Osteoblast (primary cell): ENCODE measurements around the gene SSTR1. TPM values are rescaled to one million over a fixed set of nuclear protein-coding genes. Genes with fewer than 3 reads are reported as not detected.

Source experiments
- DNase-seq: peaks from one replicate; pipeline ENCODE4 v3.0.0; 2011; ENCODE audit warnings: low spot score, mixed read lengths; ENCODE audit not compliant: insufficient read length; ENCODE audit errors: missing footprints
- H2AFZ ChIP-seq: 2 replicates; pipeline ENCODE4 v1.6.0; 2011; ENCODE audit warnings: mild to moderate bottlenecking, low read length
- H3K27ac ChIP-seq: 2 replicates; pipeline ENCODE4 v1.5.1; 2011; ENCODE audit warnings: mild to moderate bottlenecking, low read depth, low read length, moderate library complexity
- H3K27me3 ChIP-seq: 2 replicates; pipeline ENCODE4 v1.6.0; 2012; ENCODE audit warnings: mild to moderate bottlenecking, control low read depth, inconsistent platforms, low read length, moderate library complexity; ENCODE audit not compliant: insufficient read depth
- H3K36me3 ChIP-seq: 2 replicates; pipeline ENCODE4 v1.5.1; 2011; ENCODE audit warnings: mild to moderate bottlenecking, low read length, control low read depth, moderate library complexity; ENCODE audit not compliant: insufficient read depth
- H3K4me1 ChIP-seq: 2 replicates; pipeline ENCODE4 v1.5.1; 2011; ENCODE audit warnings: mild to moderate bottlenecking, low read length, control low read depth, moderate library complexity; ENCODE audit not compliant: insufficient read depth
- H3K4me2 ChIP-seq: 2 replicates; pipeline ENCODE4 v1.6.0; 2011; ENCODE audit warnings: mild to moderate bottlenecking, low read length; ENCODE audit not compliant: insufficient read depth
- H3K4me3 ChIP-seq: fragments of 200-600 bp; sonication (generic); 3 replicates; pipeline ENCODE4 v1.5.1; 2012; ENCODE audit warnings: mild to moderate bottlenecking, low read length, inconsistent platforms; ENCODE audit not compliant: insufficient read depth
- H3K79me2 ChIP-seq: 2 replicates; pipeline ENCODE4 v1.6.0; 2012; ENCODE audit warnings: mild to moderate bottlenecking, low read length, control low read depth, inconsistent platforms; ENCODE audit not compliant: insufficient read depth
- H3K9me3 ChIP-seq: 2 replicates; pipeline ENCODE4 v1.5.1; 2011; ENCODE audit warnings: low read depth, low read length, control low read depth
- H4K20me1 ChIP-seq: 2 replicates; pipeline ENCODE4 v1.6.0; 2012; ENCODE audit warnings: mild to moderate bottlenecking, low read length, control low read depth; ENCODE audit not compliant: insufficient read depth
- total RNA-seq: library from RNA; depleted of rRNA; stranded (reverse); fragments of >200 nt; gene quantifications from 2 replicates; pipeline ENCODE4 v1.2.3, GENCODE V29; 2012
- TF ChIP-seq, protein P1 (sequence below): IDR thresholded peaks from 2 replicates; pipeline ENCODE4 v1.5.1; 2011; ENCODE audit warnings: mild to moderate bottlenecking, low read depth, low read length, moderate library complexity; ENCODE audit errors: extremely low read depth

The SSTR1 gene
- total RNA-seq, 1 donor: under 0.01 TPM

DNA sequence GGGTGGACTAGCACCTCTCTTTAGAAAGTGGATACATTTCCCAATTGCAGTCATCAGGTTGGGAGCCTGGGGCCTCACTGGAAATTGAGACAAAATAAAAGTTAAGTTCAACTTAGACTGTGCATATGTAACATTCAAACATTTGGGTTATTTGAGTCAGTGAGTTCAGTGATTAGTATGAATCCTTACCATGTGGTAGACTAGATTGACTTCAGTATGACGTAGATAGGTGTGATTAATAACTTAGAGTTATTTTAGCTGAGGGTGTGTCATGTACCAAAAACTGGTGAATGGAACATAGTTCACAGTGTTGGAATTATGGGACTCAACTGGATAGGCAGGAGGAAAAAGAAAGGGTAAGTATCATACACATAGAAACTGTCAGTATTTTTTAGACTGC is 8.0 kb upstream of the SSTR1 start:
- H3K79me2 ChIP-seq: no peaks in the 10 kb centered on the region
- no peaks in the 10 kb centered on the region for H3K36me3 ChIP-seq
- H3K4me1 ChIP-seq: no peaks in the 10 kb centered on the region
- no peaks in the 10 kb centered on the region for H4K20me1 ChIP-seq
- DNase-seq: no peak
- no peak overlapping the region for H3K27ac ChIP-seq
- H3K4me2 ChIP-seq: no peak overlapping the region
- H3K9me3 ChIP-seq: no peaks in the 10 kb centered on the region
- no peak overlapping the region for H2AFZ ChIP-seq
- TF ChIP-seq, protein P1, sequence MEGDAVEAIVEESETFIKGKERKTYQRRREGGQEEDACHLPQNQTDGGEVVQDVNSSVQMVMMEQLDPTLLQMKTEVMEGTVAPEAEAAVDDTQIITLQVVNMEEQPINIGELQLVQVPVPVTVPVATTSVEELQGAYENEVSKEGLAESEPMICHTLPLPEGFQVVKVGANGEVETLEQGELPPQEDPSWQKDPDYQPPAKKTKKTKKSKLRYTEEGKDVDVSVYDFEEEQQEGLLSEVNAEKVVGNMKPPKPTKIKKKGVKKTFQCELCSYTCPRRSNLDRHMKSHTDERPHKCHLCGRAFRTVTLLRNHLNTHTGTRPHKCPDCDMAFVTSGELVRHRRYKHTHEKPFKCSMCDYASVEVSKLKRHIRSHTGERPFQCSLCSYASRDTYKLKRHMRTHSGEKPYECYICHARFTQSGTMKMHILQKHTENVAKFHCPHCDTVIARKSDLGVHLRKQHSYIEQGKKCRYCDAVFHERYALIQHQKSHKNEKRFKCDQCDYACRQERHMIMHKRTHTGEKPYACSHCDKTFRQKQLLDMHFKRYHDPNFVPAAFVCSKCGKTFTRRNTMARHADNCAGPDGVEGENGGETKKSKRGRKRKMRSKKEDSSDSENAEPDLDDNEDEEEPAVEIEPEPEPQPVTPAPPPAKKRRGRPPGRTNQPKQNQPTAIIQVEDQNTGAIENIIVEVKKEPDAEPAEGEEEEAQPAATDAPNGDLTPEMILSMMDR: no peak
- no peak overlapping the region for H3K4me3 ChIP-seq
- H3K27me3 ChIP-seq: no peaks in the 10 kb centered on the region

- no peaks in the 10 kb centered on the region for H3K79me2 ChIP-seq
- no peaks in the 10 kb centered on the region for H4K20me1 ChIP-seq
- no peak for DNase-seq
- H3K4me3 ChIP-seq: no peak overlapping the region
- H3K4me2 ChIP-seq: no peak overlapping the region
- H2AFZ ChIP-seq: no peak overlapping the region
- TF ChIP-seq, protein P1: no peak
- H3K36me3 ChIP-seq: no peaks in the 10 kb centered on the region
- H3K27me3 ChIP-seq: no peaks in the 10 kb centered on the region
- no peaks in the 10 kb centered on the region for H3K9me3 ChIP-seq
- no peak overlapping the region for H3K27ac ChIP-seq
- H3K4me1 ChIP-seq: no peaks in the 10 kb centered on the region
Measured at GRCh38 chr14:38201137-38201828, 6.4 kb upstream of the SSTR1 start.

GRCh38 chr14:38202444-38203191 is 5.1 kb upstream of the SSTR1 start:
- Histone ChIP-seq H4K20me1 (no peaks in the 10 kb centered on the region), H3K4me3 (no peak overlapping the region), H3K27me3 (no peaks in the 10 kb centered on the region), H3K9me3 (no peaks in the 10 kb centered on the region), H3K36me3 (no peaks in the 10 kb centered on the region), H3K4me2 (no peak overlapping the region), H2AFZ (no peak overlapping the region), H3K27ac (no peak overlapping the region), H3K4me1 (no peaks in the 10 kb centered on the region), H3K79me2 (no peaks in the 10 kb centered on the region)
- TF ChIP-seq, protein P1: no peak
- DNase-seq: no peak
